Ishikawa (cell line): ENCODE data around the gene SMCO4.

Experiments
- CEBPB ChIP-seq: IDR thresholded peaks from 2 replicates; pipeline ENCODE4 v1.6.1; 2012
- CREB1 ChIP-seq: IDR thresholded peaks from 2 replicates; pipeline ENCODE4 v1.6.1; 2012; ENCODE audit warnings: low read depth
- EGR1 ChIP-seq: IDR thresholded peaks from 2 replicates; pipeline ENCODE4 v1.6.1; 2012
- EP300 ChIP-seq: IDR thresholded peaks from 2 replicates; pipeline ENCODE4 v1.6.1; 2012; ENCODE audit warnings: borderline replicate concordance
- FOXM1 ChIP-seq: IDR thresholded peaks from 2 replicates; pipeline ENCODE4 v1.6.1; 2012; ENCODE audit warnings: low read depth, borderline replicate concordance
- NFIC ChIP-seq: IDR thresholded peaks from 2 replicates; pipeline ENCODE4 v1.6.1; 2012
- RAD21 ChIP-seq: IDR thresholded peaks from 2 replicates; pipeline ENCODE4 v1.6.1; 2012; ENCODE audit warnings: low read depth
- TAF1 ChIP-seq: IDR thresholded peaks from 2 replicates; pipeline ENCODE4 v1.6.1; 2012; ENCODE audit warnings: low read depth, mild to moderate bottlenecking
- TCF12 ChIP-seq: IDR thresholded peaks from 2 replicates; pipeline ENCODE4 v1.6.1; 2012; ENCODE audit warnings: low read depth
- TEAD4 ChIP-seq: IDR thresholded peaks from 2 replicates; pipeline ENCODE4 v1.6.1; 2012
- YY1 ChIP-seq: IDR thresholded peaks from 2 replicates; pipeline ENCODE4 v1.6.1; 2012; ENCODE audit warnings: low read depth
- ZBTB7A ChIP-seq: IDR thresholded peaks from 2 replicates; pipeline ENCODE4 v1.6.1; 2012; ENCODE audit warnings: low read depth
- TF ChIP-seq, protein P1 (sequence below): IDR thresholded peaks from 2 replicates; pipeline ENCODE4 v1.6.1; 2012
- TF ChIP-seq, protein P2 (sequence below): IDR thresholded peaks from 2 replicates; pipeline ENCODE4 v1.6.1; 2012; ENCODE audit warnings: low read depth, mild to moderate bottlenecking
- TF ChIP-seq, protein P3 (sequence below): IDR thresholded peaks from 2 replicates; pipeline ENCODE4 v1.6.1; 2012

SMCO4 gene

DNA sequence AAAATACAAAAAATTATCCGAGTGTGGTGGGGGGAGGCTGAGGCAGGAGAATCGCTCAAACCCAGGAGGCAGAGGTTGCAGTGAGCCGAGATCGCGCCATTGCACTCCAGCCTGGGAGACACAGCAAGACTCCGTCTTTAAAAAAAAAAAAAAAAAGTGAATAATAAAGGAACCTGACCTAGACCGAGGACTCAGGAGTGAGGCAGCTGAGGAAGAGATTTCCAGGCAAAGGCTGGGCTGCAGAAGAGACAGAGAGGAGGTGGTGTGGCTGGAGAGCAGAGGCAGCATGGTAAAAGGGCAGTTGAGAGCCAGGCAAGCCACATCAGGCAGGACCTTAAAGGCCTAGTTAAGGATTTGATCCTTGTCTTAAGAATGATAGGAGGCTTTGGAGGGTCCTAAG, 28.4 kb upstream of the SMCO4 start:
- no peak for TF ChIP-seq EP300
- TF ChIP-seq, protein P1, sequence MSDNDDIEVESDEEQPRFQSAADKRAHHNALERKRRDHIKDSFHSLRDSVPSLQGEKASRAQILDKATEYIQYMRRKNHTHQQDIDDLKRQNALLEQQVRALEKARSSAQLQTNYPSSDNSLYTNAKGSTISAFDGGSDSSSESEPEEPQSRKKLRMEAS, result no peak
- no peak for TF ChIP-seq FOXM1

DNA sequence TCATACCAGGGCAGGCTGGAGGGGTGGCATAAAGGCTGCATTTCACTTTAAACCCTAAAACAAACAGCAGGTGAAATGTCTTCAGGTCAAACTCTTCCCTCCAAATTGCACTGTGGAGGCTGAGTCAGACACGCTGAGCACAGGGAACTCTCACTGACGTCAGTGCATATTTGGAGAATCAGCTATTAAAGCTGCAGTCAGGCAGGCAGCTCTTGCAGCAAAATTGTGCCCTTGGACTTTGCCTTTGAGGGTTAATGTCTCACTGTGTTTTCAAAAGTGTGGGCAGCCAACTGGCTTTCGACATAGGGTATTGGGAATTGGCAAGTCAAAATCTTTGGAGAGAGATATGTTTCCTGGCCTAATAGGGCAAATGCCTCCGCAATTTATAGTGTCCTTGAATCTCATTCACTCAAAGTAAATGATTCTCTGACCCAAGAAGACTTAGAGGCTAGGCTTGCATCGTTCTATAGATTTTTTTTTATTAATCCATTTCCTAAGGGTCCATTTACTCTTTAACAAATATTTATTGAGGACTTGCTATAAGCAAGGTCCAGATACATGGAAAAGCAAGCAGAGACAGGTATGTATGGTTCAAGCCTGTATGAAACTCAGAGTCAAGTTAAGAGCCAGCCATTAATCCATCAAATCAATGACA, 27.7 kb upstream of the SMCO4 start:
- TF ChIP-seq EGR1 (no peak), TEAD4 (0 out of 2 replicates have a peak, but pooled peaks have one; percentile 10), CREB1 (no peak), EP300 (no peak), RAD21 (no peak), FOXM1 (no peak)
- TF ChIP-seq, protein P1, result no peak

DNA sequence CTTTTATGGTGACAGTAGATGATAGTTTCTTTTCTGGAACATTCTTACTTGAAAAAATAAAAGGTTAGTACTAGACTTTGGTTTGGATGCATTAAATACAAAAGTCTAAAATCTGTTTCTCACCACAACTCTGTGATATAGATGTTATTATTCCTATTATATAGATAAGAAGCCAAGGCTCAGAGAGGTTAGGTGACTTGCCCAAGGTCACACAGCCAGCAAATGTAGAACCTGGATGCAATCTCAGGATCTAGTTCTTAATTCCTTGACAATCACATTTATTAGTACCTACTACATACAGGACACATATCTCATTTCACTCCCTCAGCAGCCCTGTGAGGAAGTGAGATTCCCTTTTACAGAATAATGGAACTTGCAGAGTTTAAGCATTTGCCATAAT, 26.3 kb upstream of the SMCO4 start:
- no peak for TF ChIP-seq TAF1
- no peak for TF ChIP-seq ZBTB7A
- TF ChIP-seq EGR1, result no peak
- no peak for TF ChIP-seq CREB1
- TF ChIP-seq TCF12, result no peak
- TF ChIP-seq, protein P2, sequence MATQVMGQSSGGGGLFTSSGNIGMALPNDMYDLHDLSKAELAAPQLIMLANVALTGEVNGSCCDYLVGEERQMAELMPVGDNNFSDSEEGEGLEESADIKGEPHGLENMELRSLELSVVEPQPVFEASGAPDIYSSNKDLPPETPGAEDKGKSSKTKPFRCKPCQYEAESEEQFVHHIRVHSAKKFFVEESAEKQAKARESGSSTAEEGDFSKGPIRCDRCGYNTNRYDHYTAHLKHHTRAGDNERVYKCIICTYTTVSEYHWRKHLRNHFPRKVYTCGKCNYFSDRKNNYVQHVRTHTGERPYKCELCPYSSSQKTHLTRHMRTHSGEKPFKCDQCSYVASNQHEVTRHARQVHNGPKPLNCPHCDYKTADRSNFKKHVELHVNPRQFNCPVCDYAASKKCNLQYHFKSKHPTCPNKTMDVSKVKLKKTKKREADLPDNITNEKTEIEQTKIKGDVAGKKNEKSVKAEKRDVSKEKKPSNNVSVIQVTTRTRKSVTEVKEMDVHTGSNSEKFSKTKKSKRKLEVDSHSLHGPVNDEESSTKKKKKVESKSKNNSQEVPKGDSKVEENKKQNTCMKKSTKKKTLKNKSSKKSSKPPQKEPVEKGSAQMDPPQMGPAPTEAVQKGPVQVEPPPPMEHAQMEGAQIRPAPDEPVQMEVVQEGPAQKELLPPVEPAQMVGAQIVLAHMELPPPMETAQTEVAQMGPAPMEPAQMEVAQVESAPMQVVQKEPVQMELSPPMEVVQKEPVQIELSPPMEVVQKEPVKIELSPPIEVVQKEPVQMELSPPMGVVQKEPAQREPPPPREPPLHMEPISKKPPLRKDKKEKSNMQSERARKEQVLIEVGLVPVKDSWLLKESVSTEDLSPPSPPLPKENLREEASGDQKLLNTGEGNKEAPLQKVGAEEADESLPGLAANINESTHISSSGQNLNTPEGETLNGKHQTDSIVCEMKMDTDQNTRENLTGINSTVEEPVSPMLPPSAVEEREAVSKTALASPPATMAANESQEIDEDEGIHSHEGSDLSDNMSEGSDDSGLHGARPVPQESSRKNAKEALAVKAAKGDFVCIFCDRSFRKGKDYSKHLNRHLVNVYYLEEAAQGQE, result no peak
- TF ChIP-seq RAD21, result no peak
- TF ChIP-seq NFIC, result no peak
- TF ChIP-seq EP300, result no peak
- TF ChIP-seq CEBPB, result no peak
- no peak for TF ChIP-seq TEAD4
- TF ChIP-seq YY1, result no peak
- TF ChIP-seq FOXM1, result no peak
- TF ChIP-seq, protein P1, result no peak
- TF ChIP-seq, protein P3, sequence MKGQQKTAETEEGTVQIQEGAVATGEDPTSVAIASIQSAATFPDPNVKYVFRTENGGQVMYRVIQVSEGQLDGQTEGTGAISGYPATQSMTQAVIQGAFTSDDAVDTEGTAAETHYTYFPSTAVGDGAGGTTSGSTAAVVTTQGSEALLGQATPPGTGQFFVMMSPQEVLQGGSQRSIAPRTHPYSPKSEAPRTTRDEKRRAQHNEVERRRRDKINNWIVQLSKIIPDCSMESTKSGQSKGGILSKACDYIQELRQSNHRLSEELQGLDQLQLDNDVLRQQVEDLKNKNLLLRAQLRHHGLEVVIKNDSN, result no peak

DNA sequence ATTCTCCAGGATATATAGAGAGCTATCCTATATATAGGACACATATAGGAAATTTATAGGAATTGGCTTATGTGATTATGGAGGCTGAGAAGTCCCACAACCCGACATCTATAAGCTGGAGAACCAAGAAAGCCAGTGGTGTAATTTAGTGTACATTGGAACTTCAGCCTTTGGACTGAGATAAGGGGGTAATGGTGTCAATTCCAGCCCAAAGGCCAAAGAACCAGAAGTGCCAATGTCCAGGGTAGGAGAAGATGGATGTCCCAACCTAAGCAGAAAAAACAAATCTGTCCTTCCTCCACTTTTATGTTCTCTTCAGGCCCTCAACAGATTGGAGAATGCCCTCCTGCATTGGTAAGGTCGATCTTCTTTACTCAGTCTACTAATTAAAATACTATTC, 25.5 kb upstream of the SMCO4 start:
- no peak for TF ChIP-seq NFIC

DNA sequence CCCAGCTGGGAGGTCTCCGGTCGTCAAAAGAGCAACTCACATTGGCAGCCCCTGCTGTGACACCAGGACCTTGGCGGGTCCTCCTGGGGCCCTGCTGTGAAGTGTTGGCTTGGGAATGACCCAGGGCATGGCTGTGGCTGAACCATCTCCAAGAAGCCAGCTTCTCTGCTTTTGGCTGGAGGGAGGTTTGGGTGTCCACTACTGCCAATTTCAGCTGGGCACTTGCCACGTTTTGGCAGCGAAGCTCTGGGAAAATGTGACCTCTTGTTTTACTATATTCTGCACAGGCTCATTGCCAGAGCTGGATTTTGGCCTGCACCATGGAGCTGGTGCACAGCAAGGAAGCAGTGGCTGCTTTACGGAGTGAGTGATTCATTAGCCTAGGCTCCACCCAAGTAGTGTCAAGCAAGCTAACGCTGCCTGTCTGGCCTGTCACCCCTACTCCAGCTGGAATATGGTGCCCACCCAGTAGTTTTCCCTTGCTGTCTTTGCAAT, 24.3 kb upstream of the SMCO4 start:
- TF ChIP-seq FOXM1 (no peak), TCF12 (no peak), ZBTB7A (no peak), RAD21 (no peak), EGR1 (no peak), TAF1 (no peak), TEAD4 (no peak), NFIC (no peak), EP300 (no peak), YY1 (no peak), CEBPB (no peak), CREB1 (no peak)
- TF ChIP-seq, protein P2, result no peak
- TF ChIP-seq, protein P1, result no peak
- TF ChIP-seq, protein P3, result no peak

DNA sequence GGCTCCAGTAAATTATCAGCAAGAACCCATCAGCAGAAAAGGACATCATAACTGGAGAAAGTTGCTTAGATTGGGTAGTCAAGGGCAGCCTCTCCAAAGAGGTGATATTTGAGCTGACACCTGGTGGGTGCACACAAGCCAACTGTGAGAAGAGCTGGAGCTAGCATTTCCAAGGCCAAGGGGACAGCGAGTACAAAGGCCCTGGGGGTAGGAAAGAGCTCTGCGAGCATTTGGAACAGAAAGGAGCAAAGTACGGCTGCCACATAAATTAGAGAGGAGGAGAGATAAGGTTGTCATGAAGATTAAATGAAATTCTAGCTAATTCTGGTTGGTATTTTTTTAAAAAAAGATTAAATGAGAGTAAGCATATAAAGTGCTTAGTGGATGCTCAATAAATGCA, 21.7 kb upstream of the SMCO4 start:
- TF ChIP-seq EGR1 (no peak), CEBPB (no peak), NFIC (no peak), YY1 (no peak), RAD21 (no peak), TAF1 (no peak), ZBTB7A (no peak), FOXM1 (no peak)
- TF ChIP-seq, protein P3, result no peak
